ENCODE data around the gene SLC40A1. TPM values are rescaled to one million over a fixed set of nuclear protein-coding genes. Genes with fewer than 3 reads are reported as not detected.

SLC40A1 gene
- total and polyA plus RNA-seq, 4 donors = 97.4 to 572 (median 168) TPM

GRCh38 chr2:189555232-189555631, 25.4 kb downstream of the SLC40A1 start:
- WGBS = 26% methylated on average over 2 of the region's 2 CpGs
- Histone ChIP-seq H3K27ac (ENCODE audit: low read depth in 1 of 2, low read length in 2 of 2) (no peak overlapping the region), H3K4me3 (ENCODE audit: low read depth in 1 of 3, low read length in 3 of 3) (no peak overlapping the region), H3K4me1 (ENCODE audit: control insufficient read depth in 4 of 4, insufficient read depth in 4 of 4, low read length in 3 of 4) (peaks cover 17 to 70% (median 50%) of the 10 kb centered on the region in 4 donors), H3K9ac (ENCODE audit: low read depth in 1 of 2, low read length in 2 of 2) (no peak overlapping the region), H3K27me3 (ENCODE audit: control insufficient read depth in 4 of 4, insufficient read depth in 4 of 4, low read length in 3 of 4) (no peaks in the 10 kb centered on the region), H3K36me3 (ENCODE audit: control insufficient read depth in 4 of 4, insufficient read depth in 3 of 4, low read depth in 1 of 4, low read length in 3 of 4) (no peaks in the 10 kb centered on the region), H3K9me3 (ENCODE audit: control insufficient read depth in 4 of 4, low read length in 3 of 4) (no peaks in the 10 kb centered on the region)
- TF ChIP-seq HNF4A (conservative IDR thresholded peaks at IDR 0.05) (peak in 1 of 2 donors; percentile 41), GABPA (IDR thresholded peaks at IDR 0.05 in 1 of 2, conservative IDR thresholded peaks at IDR 0.05 in 1 of 2) (no peak), RXRA (IDR thresholded peaks at IDR 0.05) (peak in 1 of 2 donors; percentile 38), RAD21 (IDR thresholded peaks at IDR 0.05) (peak in 1 of 2 donors; percentile 10), TAF1 (conservative IDR thresholded peaks at IDR 0.05) (no peak)
- DNase-seq (ENCODE audit: low spot score) = no peak

GRCh38 chr2:189553504-189554088, 27.0 kb downstream of the SLC40A1 start:
- peak overlapping the region; percentile 19 to 88 for H3K27ac ChIP-seq (ENCODE audit: low read depth in 1 of 2, low read length in 2 of 2)
- no peak for TF ChIP-seq MAX (IDR thresholded peaks at IDR 0.05)
- TF ChIP-seq TAF1 (conservative IDR thresholded peaks at IDR 0.05) = no peak
- TF ChIP-seq RXRA (IDR thresholded peaks at IDR 0.05) = no peak
- TF ChIP-seq CTCF (IDR thresholded peaks at IDR 0.05; ENCODE audit: low read depth, low read length, missing input control) = no peak
- TF ChIP-seq ATF3 (IDR thresholded peaks at IDR 0.05) = no peak
- no peak for TF ChIP-seq FOXA1 (IDR thresholded peaks at IDR 0.05)
- TF ChIP-seq FOXA2 (IDR thresholded peaks at IDR 0.05) = no peak
- no peak for TF ChIP-seq NR2F2 (IDR thresholded peaks at IDR 0.05)
- no peak for TF ChIP-seq HNF4G (IDR thresholded peaks at IDR 0.05)
- no peak for TF ChIP-seq HNF4A (conservative IDR thresholded peaks at IDR 0.05)
- TF ChIP-seq REST (IDR thresholded peaks at IDR 0.05) = no peak
- TF ChIP-seq RAD21 (IDR thresholded peaks at IDR 0.05) = no peak
- no peak for TF ChIP-seq JUND (IDR thresholded peaks at IDR 0.05)
- no peak for TF ChIP-seq SP1 (IDR thresholded peaks at IDR 0.05)
- no peak for TF ChIP-seq YY1 (IDR thresholded peaks at IDR 0.05)
- TF ChIP-seq GABPA (IDR thresholded peaks at IDR 0.05 in 1 of 2, conservative IDR thresholded peaks at IDR 0.05 in 1 of 2) = no peak
- TF ChIP-seq ZBTB33 (IDR thresholded peaks at IDR 0.05) = no peak
- TF ChIP-seq EGR1 (IDR thresholded peaks at IDR 0.05; ENCODE audit: low read depth in 2 of 2) = no peak
- H3K9me3 ChIP-seq (ENCODE audit: control insufficient read depth in 4 of 4, low read length in 3 of 4) = no peaks in the 10 kb centered on the region
- H3K27me3 ChIP-seq (ENCODE audit: control insufficient read depth in 4 of 4, insufficient read depth in 4 of 4, low read length in 3 of 4) = no peaks in the 10 kb centered on the region
- H3K9ac ChIP-seq (ENCODE audit: low read depth in 1 of 2, low read length in 2 of 2) = no peak overlapping the region
- DNase-seq (ENCODE audit: low spot score) = no peak
- H3K36me3 ChIP-seq (ENCODE audit: control insufficient read depth in 4 of 4, insufficient read depth in 3 of 4, low read depth in 1 of 4, low read length in 3 of 4) = no peaks in the 10 kb centered on the region
- 86% methylated on average over 1 of the region's 1 CpG for WGBS
- H3K4me3 ChIP-seq (ENCODE audit: low read depth in 1 of 3, low read length in 3 of 3) = no peak overlapping the region
- H3K4me1 ChIP-seq (ENCODE audit: control insufficient read depth in 4 of 4, insufficient read depth in 4 of 4, low read length in 3 of 4) = peaks cover 18 to 63% (median 44%) of the 10 kb centered on the region in 4 donors
